Right cardiac atrium (tissue), 5 donors: ENCODE measurements around the gene ZNF546. TPM values are rescaled to one million over a fixed set of nuclear protein-coding genes. Genes with fewer than 3 reads are reported as not detected.

ENCODE experiments used
- ATAC-seq, 2 donors: fragments of 200-7000 bp; cut with Tn5 transposase; one replicate each; pipeline versions ENCODE4 v1.8.0 to v1.9.1; 2020; ENCODE audit warnings: moderate library complexity in 2 of 2, mild to moderate bottlenecking in 1 of 2
- DNase-seq, 3 donors: peaks; one replicate each; pipeline ENCODE4 v3.0.0-alpha.2; 2020
- H3K27ac ChIP-seq: one replicate; pipeline ENCODE4 v1.5.1; 2013; ENCODE audit warnings: mild to moderate bottlenecking, low read length, control low read depth, moderate library complexity
- H3K27me3 ChIP-seq: one replicate; pipeline ENCODE4 v1.6.1; 2013; ENCODE audit not compliant: control insufficient read depth, insufficient read depth
- H3K4me1 ChIP-seq: one replicate; pipeline ENCODE4 v1.6.1; 2013; ENCODE audit warnings: low read length; ENCODE audit not compliant: control insufficient read depth, insufficient read depth
- H3K4me3 ChIP-seq: one replicate; pipeline ENCODE4 v1.5.1; 2013; ENCODE audit warnings: low read length, control low read depth
- H3K9me3 ChIP-seq: one replicate; pipeline ENCODE4 v1.6.1; 2013; ENCODE audit warnings: low read length; ENCODE audit not compliant: control insufficient read depth
- WGBS: extraction: QIAGEN DNeasy Blood & Tissue Kit; methylation state at CpG from one replicate; pipeline ENCODE4 v1.1.7; 2013; 5-methylcytosine and 5-hydroxymethylcytosine counted together
- intact Hi-C, 4 donors: fragments of 100-400 bp; cut with DNase I; formaldehyde crosslinking; loops; one replicate each; pipeline versions ENCODE4 v1.11.0 to v1.14.0; 2022 to 2023
- polyA plus RNA-seq: library from polyadenylated mRNA; stranded (reverse); fragments of 200-250 nt; gene quantifications from one replicate; pipeline ENCODE4 v1.2.3, GENCODE V29; 2013
- total RNA-seq, 4 donors: library from RNA; stranded (reverse); fragmentation: NEBNext Ultra II Directional; extraction: Animal tissue kit (Norgen Biotek cat#: 25700); gene quantifications; one replicate each; pipeline ENCODE4 v1.2.1, GENCODE V29; 2021
- donor health status: healthy with polysubstance abuse.
- donor health status: DM: no; HTN: yes; CAD: no.
- donor health status: DM: no; HTN: no; CAD: no.
- donor health status: DM: no; HTN: yes; CAD: no; lungs with severe emphysema.
- donor health status: DM: yes; HTN: yes; CAD: no.

The ZNF546 gene
- total and polyA plus RNA-seq, 5 donors = 4.4 to 10.8 (median 8.9) TPM

- Histone ChIP-seq H3K27me3 (no peaks in the 10 kb centered on the region), H3K9me3 (no peaks in the 10 kb centered on the region), H3K4me1 (peaks cover 4% of the 10 kb centered on the region), H3K4me3 (no peak overlapping the region), H3K27ac (no peak overlapping the region)
- WGBS = 85% methylated on average over 9 of the region's 9 CpGs
- intact Hi-C loops = no loop called here
- no peak for DNase-seq
- no peak for ATAC-seq
Observed at GRCh38 chr19:39967561-39967960, 29.3 kb upstream of the ZNF546 start.

- H3K9me3 ChIP-seq = no peaks in the 10 kb centered on the region
- H3K27me3 ChIP-seq = no peaks in the 10 kb centered on the region
- WGBS = 88% methylated on average over 15 of the region's 15 CpGs
- no peak overlapping the region for H3K4me3 ChIP-seq
- DNase-seq (no peak), ATAC-seq (no peak)
- H3K4me1 ChIP-seq = peaks cover 4% of the 10 kb centered on the region
- intact Hi-C loops = no loop called here
- no peak overlapping the region for H3K27ac ChIP-seq
Observed at GRCh38 chr19:39968789-39969188, 28.1 kb upstream of the ZNF546 start.

- no peak for ATAC-seq
- Histone ChIP-seq H3K4me1 (peaks cover 4% of the 10 kb centered on the region), H3K4me3 (no peak overlapping the region), H3K27me3 (no peaks in the 10 kb centered on the region), H3K27ac (peak overlapping the region; percentile 16), H3K9me3 (no peaks in the 10 kb centered on the region)
- no peak for DNase-seq
- WGBS = 91% methylated on average over 6 of the region's 6 CpGs
- intact Hi-C loops = no loop called here
Observed at GRCh38 chr19:39969266-39969665, 27.6 kb upstream of the ZNF546 start.

GRCh38 chr19:39969681-39970424, 27.0 kb upstream of the ZNF546 start:
- Histone ChIP-seq H3K27ac (peak overlapping the region; percentile 71), H3K4me1 (peaks cover 4% of the 10 kb centered on the region), H3K9me3 (no peaks in the 10 kb centered on the region), H3K27me3 (no peaks in the 10 kb centered on the region), H3K4me3 (peak overlapping the region; percentile 70)
- intact Hi-C loops = loop anchor here in 2 of 4 donors (10.0 kb wide), 2 partner anchors 85 to 125 kb away; partner anchors contain the start of genes FBL (in 1 of the 2) and ZNF780B (in 1 of the 2)
- ATAC-seq = no peak
- 73% methylated on average over 13 of the region's 13 CpGs for WGBS
- no peak for DNase-seq

- H3K27ac ChIP-seq = peak overlapping the region; percentile 71
- H3K4me1 ChIP-seq = peaks cover 4% of the 10 kb centered on the region
- DNase-seq = no peak
- intact Hi-C loops = loop anchor here in 2 of 4 donors (10.0 kb wide), 2 partner anchors 84 to 126 kb away; partner anchors contain the start of genes FBL (in 1 of the 2) and ZNF780B (in 1 of the 2)
- no peaks in the 10 kb centered on the region for H3K27me3 ChIP-seq
- no peaks in the 10 kb centered on the region for H3K9me3 ChIP-seq
- no peak for ATAC-seq
- peak overlapping the region; percentile 70 for H3K4me3 ChIP-seq
- WGBS = 3% methylated on average over 11 of the region's 11 CpGs
Observed at GRCh38 chr19:39970425-39970674, 26.5 kb upstream of the ZNF546 start.

GRCh38 chr19:39970675-39971379, 26.0 kb upstream of the ZNF546 start, which contains the start of gene PSMC4:
TSS of gene PSMC4 (plus strand) at chr19:39971165. CDS start at chr19:39971203, 38 bp downstream.
- Histone ChIP-seq H3K4me1 (peaks cover 4% of the 10 kb centered on the region), H3K27me3 (no peaks in the 10 kb centered on the region), H3K27ac (peak within 1 kb of the TSS; percentile 79), H3K9me3 (no peaks in the 10 kb centered on the region), H3K4me3 (peak within 1 kb of the TSS; percentile 92)
- under 1% methylated on average over 47 of the region's 47 CpGs for WGBS
- peak; percentile 98 to 99 (median 99) for DNase-seq
- intact Hi-C loops = loop anchor here in 2 of 4 donors (10.0 kb wide), 2 partner anchors 84 to 126 kb away; partner anchors contain the start of genes FBL (in 1 of the 2) and ZNF780B (in 1 of the 2)
- peak; percentile 100 for ATAC-seq

GRCh38 chr19:39971380-39972035, 25.4 kb upstream of the ZNF546 start:
- WGBS = 1% methylated on average over 21 of the region's 21 CpGs
- peaks cover 4% of the 10 kb centered on the region for H3K4me1 ChIP-seq
- ATAC-seq = no peak
- H3K27me3 ChIP-seq = no peaks in the 10 kb centered on the region
- intact Hi-C loops = loop anchor here in 2 of 4 donors (10.0 kb wide), 2 partner anchors 83 to 127 kb away; partner anchors contain the start of genes FBL (in 1 of the 2) and ZNF780B (in 1 of the 2)
- DNase-seq = no peak
- H3K27ac ChIP-seq = peak overlapping the region; percentile 79
- H3K9me3 ChIP-seq = no peaks in the 10 kb centered on the region
- peak overlapping the region; percentile 92 for H3K4me3 ChIP-seq

- intact Hi-C loops = loop anchor here in 2 of 4 donors (10.0 kb wide), 2 partner anchors 80 to 130 kb away; partner anchors contain the start of genes FBL (in 1 of the 2) and ZNF780B (in 1 of the 2)
- Histone ChIP-seq H3K4me3 (no peak overlapping the region), H3K9me3 (no peaks in the 10 kb centered on the region), H3K27me3 (no peaks in the 10 kb centered on the region), H3K27ac (no peak overlapping the region), H3K4me1 (peaks cover 4% of the 10 kb centered on the region)
- 96% methylated on average over 24 of the region's 24 CpGs for WGBS
- DNase-seq (peak in 1 of 3 donors; percentile 40), ATAC-seq (no peak)
Observed at GRCh38 chr19:39974377-39975155, 22.3 kb upstream of the ZNF546 start.

GRCh38 chr19:39982883-39983282, 14.0 kb upstream of the ZNF546 start:
- intact Hi-C loops = no loop called here
- H3K27ac ChIP-seq = no peak overlapping the region

GRCh38 chr19:39983695-39984300, 13.1 kb upstream of the ZNF546 start:
- ATAC-seq (no peak), DNase-seq (no peak)
- 97% methylated on average over 5 of the region's 5 CpGs for WGBS
- no peaks in the 10 kb centered on the region for H3K27me3 ChIP-seq
- intact Hi-C loops = no loop called here
- H3K4me1 ChIP-seq = no peaks in the 10 kb centered on the region
- no peak overlapping the region for H3K4me3 ChIP-seq
- H3K9me3 ChIP-seq = peaks cover 2% of the 10 kb centered on the region
- no peak overlapping the region for H3K27ac ChIP-seq

More at GRCh38 chr19:39982883-39983282, 14.0 kb upstream of the ZNF546 start:
- no peaks in the 10 kb centered on the region for H3K4me1 ChIP-seq
- WGBS = 94% methylated on average over 1 of the region's 1 CpG
- H3K27me3 ChIP-seq = no peaks in the 10 kb centered on the region
- H3K9me3 ChIP-seq = peaks cover 2% of the 10 kb centered on the region
- DNase-seq (no peak), ATAC-seq (no peak)
- no peak overlapping the region for H3K4me3 ChIP-seq
